ENCODE measurements around the gene ARID3C.
A peak's percentile ranks its signal among the peaks of the same experiment; 100 is the strongest.

The ARID3C gene

GRCh38 chr9:34581318-34581717 lies 47.5 kb downstream of the ARID3C start:
- no peak overlapping the region for H3K4me3 Mint-ChIP-seq
- H3K4me1 Mint-ChIP-seq = peaks cover 27% of the 10 kb centered on the region
- H3K9me3 Mint-ChIP-seq = no peaks in the 10 kb centered on the region
- H3K27ac Mint-ChIP-seq = no peak overlapping the region
- H3K36me3 Mint-ChIP-seq = no peaks in the 10 kb centered on the region
- no peak for ATAC-seq
- peaks cover 91% of the 10 kb centered on the region for H3K27me3 Mint-ChIP-seq

- H3K36me3 Mint-ChIP-seq = no peaks in the 10 kb centered on the region
- H3K27me3 Mint-ChIP-seq = peaks cover 90% of the 10 kb centered on the region
- no peak for ATAC-seq
- H3K4me1 Mint-ChIP-seq = peaks cover 18% of the 10 kb centered on the region
- no peak overlapping the region for H3K4me3 Mint-ChIP-seq
- H3K9me3 Mint-ChIP-seq = no peaks in the 10 kb centered on the region
- H3K27ac Mint-ChIP-seq = no peak overlapping the region
Observed at GRCh38 chr9:34580358-34580757, 48.5 kb downstream of the ARID3C start.

GRCh38 chr9:34579808-34580163 lies 49.1 kb downstream of the ARID3C start:
- peaks cover 15% of the 10 kb centered on the region for H3K4me1 Mint-ChIP-seq
- no peaks in the 10 kb centered on the region for H3K36me3 Mint-ChIP-seq
- no peak overlapping the region for H3K4me3 Mint-ChIP-seq
- no peak for ATAC-seq
- H3K27ac Mint-ChIP-seq = no peak overlapping the region
- peaks cover 91% of the 10 kb centered on the region for H3K27me3 Mint-ChIP-seq
- no peaks in the 10 kb centered on the region for H3K9me3 Mint-ChIP-seq

- peaks cover 15% of the 10 kb centered on the region for H3K4me1 Mint-ChIP-seq
- no peak overlapping the region for H3K4me3 Mint-ChIP-seq
- no peaks in the 10 kb centered on the region for H3K36me3 Mint-ChIP-seq
- H3K27ac Mint-ChIP-seq = no peak overlapping the region
- ATAC-seq = no peak
- no peaks in the 10 kb centered on the region for H3K9me3 Mint-ChIP-seq
- peaks cover 91% of the 10 kb centered on the region for H3K27me3 Mint-ChIP-seq
Observed at GRCh38 chr9:34579104-34579807, 49.6 kb downstream of the ARID3C start.

GRCh38 chr9:34578241-34579103 lies 50.4 kb downstream of the ARID3C start:
- H3K9me3 Mint-ChIP-seq = no peaks in the 10 kb centered on the region
- no peak for ATAC-seq
- H3K4me1 Mint-ChIP-seq = peaks cover 15% of the 10 kb centered on the region
- peaks cover 91% of the 10 kb centered on the region for H3K27me3 Mint-ChIP-seq
- H3K27ac Mint-ChIP-seq = no peak overlapping the region
- H3K4me3 Mint-ChIP-seq = peak overlapping the region; percentile 16
- no peaks in the 10 kb centered on the region for H3K36me3 Mint-ChIP-seq

GRCh38 chr9:34577400-34578240 lies 51.2 kb downstream of the ARID3C start:
- H3K9me3 Mint-ChIP-seq = no peaks in the 10 kb centered on the region
- ATAC-seq = peak; percentile 9
- peak overlapping the region; percentile 36 for H3K27ac Mint-ChIP-seq
- H3K36me3 Mint-ChIP-seq = no peaks in the 10 kb centered on the region
- H3K4me1 Mint-ChIP-seq = peaks cover 15% of the 10 kb centered on the region
- H3K4me3 Mint-ChIP-seq = peak overlapping the region; percentile 72
- H3K27me3 Mint-ChIP-seq = peaks cover 85% of the 10 kb centered on the region

- H3K36me3 Mint-ChIP-seq = no peaks in the 10 kb centered on the region
- peak overlapping the region; percentile 72 for H3K4me3 Mint-ChIP-seq
- peak overlapping the region; percentile 36 for H3K27ac Mint-ChIP-seq
- no peak for ATAC-seq
- peaks cover 82% of the 10 kb centered on the region for H3K27me3 Mint-ChIP-seq
- H3K9me3 Mint-ChIP-seq = no peaks in the 10 kb centered on the region
- H3K4me1 Mint-ChIP-seq = peaks cover 15% of the 10 kb centered on the region
Observed at GRCh38 chr9:34576597-34577399, 52.1 kb downstream of the ARID3C start.

GRCh38 chr9:34575862-34576596 lies 52.8 kb downstream of the ARID3C start:
- no peak overlapping the region for H3K27ac Mint-ChIP-seq
- H3K27me3 Mint-ChIP-seq = peaks cover 85% of the 10 kb centered on the region
- H3K36me3 Mint-ChIP-seq = no peaks in the 10 kb centered on the region
- no peaks in the 10 kb centered on the region for H3K9me3 Mint-ChIP-seq
- H3K4me1 Mint-ChIP-seq = peaks cover 15% of the 10 kb centered on the region
- no peak for ATAC-seq
- H3K4me3 Mint-ChIP-seq = no peak overlapping the region

- H3K27ac Mint-ChIP-seq = no peak overlapping the region
- H3K4me3 Mint-ChIP-seq = no peak overlapping the region
- ATAC-seq = no peak
- no peaks in the 10 kb centered on the region for H3K36me3 Mint-ChIP-seq
- no peaks in the 10 kb centered on the region for H3K9me3 Mint-ChIP-seq
- H3K4me1 Mint-ChIP-seq = peaks cover 15% of the 10 kb centered on the region
- peaks cover 78% of the 10 kb centered on the region for H3K27me3 Mint-ChIP-seq
Observed at GRCh38 chr9:34575241-34575640, 53.6 kb downstream of the ARID3C start.

GRCh38 chr9:34574571-34574970 lies 54.3 kb downstream of the ARID3C start:
- Mint-ChIP-seq H3K27me3 (peaks cover 71% of the 10 kb centered on the region), H3K27ac (no peak overlapping the region), H3K9me3 (no peaks in the 10 kb centered on the region), H3K36me3 (no peaks in the 10 kb centered on the region), H3K4me1 (peaks cover 15% of the 10 kb centered on the region), H3K4me3 (no peak overlapping the region)
- ATAC-seq = no peak

GRCh38 chr9:34573599-34574325 lies 55.1 kb downstream of the ARID3C start:
- no peaks in the 10 kb centered on the region for H3K9me3 Mint-ChIP-seq
- peaks cover 14% of the 10 kb centered on the region for H3K4me1 Mint-ChIP-seq
- H3K27ac Mint-ChIP-seq = no peak overlapping the region
- peak; percentile 32 for ATAC-seq
- peaks cover 63% of the 10 kb centered on the region for H3K27me3 Mint-ChIP-seq
- no peaks in the 10 kb centered on the region for H3K36me3 Mint-ChIP-seq
- no peak overlapping the region for H3K4me3 Mint-ChIP-seq

- H3K36me3 Mint-ChIP-seq = no peaks in the 10 kb centered on the region
- ATAC-seq = no peak
- H3K4me1 Mint-ChIP-seq = peaks cover 7% of the 10 kb centered on the region
- peaks cover 63% of the 10 kb centered on the region for H3K27me3 Mint-ChIP-seq
- no peak overlapping the region for H3K4me3 Mint-ChIP-seq
- no peak overlapping the region for H3K27ac Mint-ChIP-seq
- H3K9me3 Mint-ChIP-seq = no peaks in the 10 kb centered on the region
Observed at GRCh38 chr9:34572628-34573027, 56.2 kb downstream of the ARID3C start.

- peaks cover 62% of the 10 kb centered on the region for H3K27me3 Mint-ChIP-seq
- H3K9me3 Mint-ChIP-seq = no peaks in the 10 kb centered on the region
Observed at GRCh38 chr9:34572092-34572491, 56.8 kb downstream of the ARID3C start.

GRCh38 chr9:34571481-34571810 lies 57.4 kb downstream of the ARID3C start:
- Mint-ChIP-seq H3K27me3 (peaks cover 62% of the 10 kb centered on the region), H3K9me3 (no peaks in the 10 kb centered on the region), H3K36me3 (no peaks in the 10 kb centered on the region), H3K27ac (no peak overlapping the region), H3K4me3 (no peak overlapping the region), H3K4me1 (no peaks in the 10 kb centered on the region)
- ATAC-seq = no peak

More at GRCh38 chr9:34572092-34572491, 56.8 kb downstream of the ARID3C start:
- Mint-ChIP-seq H3K27ac (no peak overlapping the region), H3K4me1 (peaks cover 2% of the 10 kb centered on the region), H3K36me3 (no peaks in the 10 kb centered on the region), H3K4me3 (no peak overlapping the region)
- no peak for ATAC-seq

Data from stimulated activated memory B cell treated with anti-CD40 and anti-IgM and Interleukin-4, amounts not matched to agents 10 μg/mL and 1 μg/mL and 100 μg/mL, for 72 hours (primary cell).